HL-60 (cell line): ENCODE results near the gene PMEPA1.

Experiments used
- DNase-seq, 2 experiments: peaks; one replicate each; pipeline ENCODE4 v3.0.0-alpha.2; 2010 to 2020; ENCODE audit warnings: low read depth in 1 of 2, low spot score in 1 of 2
- H3K27ac ChIP-seq: fragments of 250-450 bp; sonication (Bioruptor Pico); replicated peaks from 2 replicates; pipeline ENCODE4 v1.5.1; 2020; ENCODE audit warnings: mild to moderate bottlenecking, moderate library complexity
- H3K27me3 ChIP-seq: fragments of 250-450 bp; sonication (Bioruptor Pico); 2 replicates; pipeline ENCODE4 v1.5.1; 2021; ENCODE audit warnings: mild to moderate bottlenecking, moderate library complexity; ENCODE audit not compliant: insufficient read depth, poor library complexity, severe bottlenecking
- H3K4me3 ChIP-seq: replicated peaks from 2 replicates; pipeline ENCODE4 v1.5.1; 2011; ENCODE audit warnings: mild to moderate bottlenecking, control low read depth, low read length; ENCODE audit not compliant: insufficient read depth
- CTCF ChIP-seq: IDR thresholded peaks from one replicate; pipeline ENCODE4 v1.5.1; 2011; ENCODE audit warnings: low read length, control low read depth, inconsistent platforms; ENCODE audit not compliant: insufficient read depth
- GABPA ChIP-seq: IDR thresholded peaks from 2 replicates; pipeline ENCODE4 v1.6.1; 2012; ENCODE audit warnings: low read depth
- POLR2AphosphoS5 ChIP-seq: IDR thresholded peaks from 2 replicates; pipeline ENCODE4 v1.6.1; 2012; ENCODE audit warnings: low read depth
- SPI1 ChIP-seq: IDR thresholded peaks from 2 replicates; pipeline ENCODE4 v1.6.1; 2012; ENCODE audit warnings: low read depth, mild to moderate bottlenecking, borderline replicate concordance
- TF ChIP-seq, protein P1 (sequence below): IDR thresholded peaks from 2 replicates; pipeline ENCODE4 v1.6.1; 2012; ENCODE audit warnings: low read depth; ENCODE audit not compliant: insufficient replicate concordance

Gene PMEPA1

DNA sequence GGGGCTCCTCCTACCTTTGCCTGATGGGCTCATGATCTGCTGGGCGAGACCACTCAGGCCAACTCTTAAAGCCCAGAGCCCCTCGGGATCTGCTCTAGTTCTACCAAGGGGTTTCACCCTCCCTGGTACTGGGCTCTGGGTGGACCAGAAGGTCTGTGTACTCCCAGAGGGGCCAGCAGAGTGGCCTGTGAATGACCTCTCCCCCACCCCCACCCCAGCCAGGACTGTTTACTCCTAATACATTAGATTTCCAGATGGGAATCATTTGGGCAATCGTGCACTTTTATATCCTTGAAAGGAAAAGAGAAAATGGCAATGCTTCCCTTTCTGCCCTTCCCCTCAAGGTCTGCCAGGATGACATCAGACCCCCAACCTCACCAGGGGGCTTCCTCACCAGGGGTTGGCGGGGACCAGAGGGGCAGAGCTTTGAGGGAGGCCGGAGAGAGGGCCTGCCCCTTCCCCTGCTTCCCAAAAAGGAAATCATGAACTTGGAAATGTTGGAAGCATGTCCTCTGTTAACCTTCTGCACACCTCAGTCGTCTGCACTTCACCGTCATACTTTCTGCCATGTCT lies 37.1 kb upstream of the PMEPA1 start:
- no peak overlapping the region for H3K27ac ChIP-seq
- H3K27me3 ChIP-seq, result peaks cover 19% of the 10 kb centered on the region
- H3K4me3 ChIP-seq, result no peak overlapping the region
- DNase-seq, result no peak
- TF ChIP-seq, protein P1, sequence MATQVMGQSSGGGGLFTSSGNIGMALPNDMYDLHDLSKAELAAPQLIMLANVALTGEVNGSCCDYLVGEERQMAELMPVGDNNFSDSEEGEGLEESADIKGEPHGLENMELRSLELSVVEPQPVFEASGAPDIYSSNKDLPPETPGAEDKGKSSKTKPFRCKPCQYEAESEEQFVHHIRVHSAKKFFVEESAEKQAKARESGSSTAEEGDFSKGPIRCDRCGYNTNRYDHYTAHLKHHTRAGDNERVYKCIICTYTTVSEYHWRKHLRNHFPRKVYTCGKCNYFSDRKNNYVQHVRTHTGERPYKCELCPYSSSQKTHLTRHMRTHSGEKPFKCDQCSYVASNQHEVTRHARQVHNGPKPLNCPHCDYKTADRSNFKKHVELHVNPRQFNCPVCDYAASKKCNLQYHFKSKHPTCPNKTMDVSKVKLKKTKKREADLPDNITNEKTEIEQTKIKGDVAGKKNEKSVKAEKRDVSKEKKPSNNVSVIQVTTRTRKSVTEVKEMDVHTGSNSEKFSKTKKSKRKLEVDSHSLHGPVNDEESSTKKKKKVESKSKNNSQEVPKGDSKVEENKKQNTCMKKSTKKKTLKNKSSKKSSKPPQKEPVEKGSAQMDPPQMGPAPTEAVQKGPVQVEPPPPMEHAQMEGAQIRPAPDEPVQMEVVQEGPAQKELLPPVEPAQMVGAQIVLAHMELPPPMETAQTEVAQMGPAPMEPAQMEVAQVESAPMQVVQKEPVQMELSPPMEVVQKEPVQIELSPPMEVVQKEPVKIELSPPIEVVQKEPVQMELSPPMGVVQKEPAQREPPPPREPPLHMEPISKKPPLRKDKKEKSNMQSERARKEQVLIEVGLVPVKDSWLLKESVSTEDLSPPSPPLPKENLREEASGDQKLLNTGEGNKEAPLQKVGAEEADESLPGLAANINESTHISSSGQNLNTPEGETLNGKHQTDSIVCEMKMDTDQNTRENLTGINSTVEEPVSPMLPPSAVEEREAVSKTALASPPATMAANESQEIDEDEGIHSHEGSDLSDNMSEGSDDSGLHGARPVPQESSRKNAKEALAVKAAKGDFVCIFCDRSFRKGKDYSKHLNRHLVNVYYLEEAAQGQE, result no peak
- TF ChIP-seq GABPA (no peak), CTCF (no peak), SPI1 (no peak), POLR2AphosphoS5 (no peak)

DNA sequence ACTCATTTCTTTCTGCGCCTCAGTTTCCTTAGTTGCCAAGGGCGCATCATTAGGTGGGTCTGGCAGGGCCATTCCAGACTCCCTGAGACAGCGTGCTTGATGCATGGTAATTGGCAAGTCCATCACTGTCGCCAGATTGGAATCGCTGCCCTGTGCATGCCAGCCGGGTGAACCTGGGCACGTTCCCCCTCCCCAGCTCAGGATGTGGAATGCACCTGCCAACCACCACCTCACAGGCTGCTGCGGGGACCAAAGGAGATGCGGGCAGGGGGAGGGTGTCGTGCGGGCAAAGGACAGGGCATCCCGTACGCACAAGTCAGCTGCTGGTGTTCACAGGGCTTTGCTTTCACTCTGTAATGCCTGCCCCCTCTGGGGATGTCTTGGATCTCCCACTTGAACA lies 36.4 kb upstream of the PMEPA1 start:
- Histone ChIP-seq H3K4me3 (no peak overlapping the region), H3K27me3 (peaks cover 19% of the 10 kb centered on the region), H3K27ac (no peak overlapping the region)
- no peak for TF ChIP-seq POLR2AphosphoS5
- no peak for TF ChIP-seq CTCF
- TF ChIP-seq SPI1, result no peak
- TF ChIP-seq, protein P1, result no peak
- TF ChIP-seq GABPA, result no peak
- no peak for DNase-seq

DNA sequence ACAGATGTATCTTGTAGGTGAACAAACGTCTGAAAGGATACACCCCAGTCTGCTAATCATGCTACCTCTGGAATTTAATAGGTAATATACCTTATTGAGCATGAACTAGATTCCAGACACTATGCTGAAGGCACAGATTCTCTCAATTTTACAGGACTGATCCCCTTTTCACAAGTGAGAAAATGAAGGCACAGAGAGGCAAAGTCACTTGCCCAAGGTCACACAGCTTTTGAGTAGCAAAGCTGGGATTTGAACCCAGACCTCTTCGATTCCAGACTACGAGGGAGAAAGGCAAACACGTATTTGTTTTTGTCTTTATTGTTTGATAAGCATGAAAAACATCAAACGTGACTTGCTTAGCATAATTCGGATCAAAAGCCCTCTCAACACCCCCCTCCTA lies 34.4 kb upstream of the PMEPA1 start:
- Histone ChIP-seq H3K27ac (no peak overlapping the region), H3K27me3 (peaks cover 13% of the 10 kb centered on the region), H3K4me3 (no peak overlapping the region)
- TF ChIP-seq CTCF (no peak), GABPA (no peak), SPI1 (no peak), POLR2AphosphoS5 (no peak)
- TF ChIP-seq, protein P1, result no peak
- DNase-seq, result no peak
